K562 (cell line): ENCODE data around the gene ZNF362. TPM values are rescaled to one million over a fixed set of nuclear protein-coding genes. Genes with fewer than 3 reads are reported as not detected.

ENCODE experiments used
- ATAC-seq: fragments of 200-7000 bp; cut with Tn5 transposase; 3 replicates; pipeline ENCODE4 v1.9.1; 2020; ENCODE audit warnings: moderate library complexity
- BruUV-seq: library from RNA; stranded (reverse); fragments of 400-500 nt; replicated peaks from 2 replicates; lab custom pipeline; 2021; lab: Mats Ljungman, UMichigan
- CTCF ChIA-PET: fragments of 300-600 bp; formaldehyde crosslinking; extraction: SDS; loops from one replicate; lab custom pipeline; 2021; ENCODE audit warnings: low intra/inter-chr PET ratio; lab: Yijun Ruan, JAX
- POLR2A ChIA-PET: fragments of 300-600, 350-650 bp; sonication (Branson Sonifier 250); formaldehyde crosslinking; extraction: SDS; loops from one replicate; lab custom pipeline; 2021; ENCODE audit warnings: antibody characterized with exemption, inconsistent platforms; lab: Yijun Ruan, JAX
- DNase-seq, 4 experiments: peaks; one replicate each; pipeline versions ENCODE4 v3.0.0 to v3.0.0-alpha.2; 2011 to 2018; ENCODE audit warnings: low spot score in 3 of 4, mixed read lengths in 3 of 4; ENCODE audit errors: extremely low read depth in 1 of 4
- FAIRE-seq: peaks from 2 replicates; lab custom pipeline; 2011; peaks lifted over from hg19 to GRCh38; lab: Jason Lieb, UNC
- H2AFZ ChIP-seq: 2 replicates; pipeline ENCODE4 v1.6.0; 2011; ENCODE audit warnings: low read depth, low read length, control low read depth, inconsistent platforms
- H3K27ac ChIP-seq: fragments of 200-600 bp; 3 replicates; pipeline ENCODE4 v1.8.0; 2011; ENCODE audit warnings: low read depth, mild to moderate bottlenecking, control low read depth, inconsistent platforms, low read length, moderate library complexity, mixed read lengths; ENCODE audit errors: extremely low read depth
- H3K27me3 ChIP-seq, 2 experiments: fragments of 300-600 bp in 1 of 2; 2 replicates in 1 of 2; 3 replicates in 1 of 2; pipeline versions ENCODE4 v1.6.0 to v1.8.0; 2011; ENCODE audit warnings: inconsistent platforms in 2 of 2, low read length in 2 of 2, mild to moderate bottlenecking in 1 of 2, mixed read lengths in 1 of 2, moderate library complexity in 1 of 2; ENCODE audit not compliant: control insufficient read depth in 2 of 2, insufficient read depth in 2 of 2
- H3K36me3 ChIP-seq: fragments of 300-600 bp; 3 replicates; pipeline ENCODE4 v1.8.0; 2011; ENCODE audit warnings: mild to moderate bottlenecking, low read length, inconsistent platforms; ENCODE audit not compliant: control insufficient read depth, insufficient read depth
- H3K4me1 ChIP-seq, 2 experiments: fragments of 200-600 bp in 1 of 2; replicated peaks in 1 of 2; 2 replicates in 1 of 2; 3 replicates in 1 of 2; pipeline versions ENCODE4 v1.5.1 to v1.8.0; 2011; ENCODE audit warnings: inconsistent platforms in 2 of 2, low read length in 2 of 2, mild to moderate bottlenecking in 1 of 2, mixed read lengths in 1 of 2, moderate library complexity in 1 of 2; ENCODE audit not compliant: control insufficient read depth in 2 of 2, insufficient read depth in 2 of 2
- H3K4me2 ChIP-seq: 2 replicates; pipeline ENCODE4 v1.6.1; 2011; ENCODE audit warnings: low read length, control low read depth, inconsistent platforms, mixed read lengths; ENCODE audit not compliant: insufficient read depth
- H3K4me3 ChIP-seq: fragments of 200-600 bp; sonication (generic), shearing (Covaris generic); 2 replicates; pipeline ENCODE4 v1.5.1; 2016; ENCODE audit warnings: control low read depth, inconsistent platforms
- H3K79me2 ChIP-seq: fragments of 200-600 bp; 3 replicates; pipeline ENCODE4 v1.8.0; 2011; ENCODE audit warnings: low read length, inconsistent platforms; ENCODE audit not compliant: control insufficient read depth, insufficient read depth
- H3K9ac ChIP-seq, 2 experiments: 2 replicates each; pipeline versions ENCODE4 v1.6.0 to v1.6.1; 2011; ENCODE audit warnings: low read depth in 2 of 2, low read length in 2 of 2, control low read depth in 1 of 2, inconsistent platforms in 1 of 2, mild to moderate bottlenecking in 1 of 2, mixed read lengths in 1 of 2; ENCODE audit not compliant: insufficient read depth in 1 of 2
- H3K9me1 ChIP-seq: one replicate; pipeline ENCODE4 v1.6.0; 2011; ENCODE audit warnings: inconsistent platforms, mild to moderate bottlenecking, low read length, moderate library complexity; ENCODE audit not compliant: control insufficient read depth, insufficient read depth
- H3K9me3 ChIP-seq: replicated peaks from 2 replicates; pipeline ENCODE4 v1.5.1; 2011; ENCODE audit warnings: low read depth, low read length, inconsistent platforms; ENCODE audit not compliant: control insufficient read depth, insufficient read depth
- H4K20me1 ChIP-seq: replicated peaks from 2 replicates; pipeline ENCODE4 v1.6.1; 2011; ENCODE audit warnings: low read length, inconsistent platforms, mixed read lengths; ENCODE audit not compliant: control insufficient read depth, insufficient read depth
- ATF7 ChIP-seq: fragments of 450-650 bp; IDR thresholded peaks from 2 replicates; pipeline ENCODE4 v1.7.1; 2014; ENCODE audit warnings: mild to moderate bottlenecking, moderate library complexity
- E2F8 ChIP-seq: fragments of 450-650 bp; IDR thresholded peaks from 2 replicates; pipeline ENCODE4 v1.7.1; 2018; ENCODE audit warnings: mild to moderate bottlenecking, low read depth; ENCODE audit not compliant: partially characterized antibody
- GTF2A2 ChIP-seq: IDR thresholded peaks from 2 replicates; pipeline ENCODE4 v1.6.1; 2016; ENCODE audit warnings: mild to moderate bottlenecking, missing genetic modification characterization, missing compliant biosample characterization
- WGBS: fragments of 100-300 bp; shearing (Covaris generic); methylation state at CpG from one replicate; pipeline ENCODE4 v1.1.6; 2016; ENCODE audit warnings: low coverage, mixed read lengths; ENCODE audit not compliant: insufficient coverage; ENCODE audit errors: missing lambda C conversion rate; 5-methylcytosine and 5-hydroxymethylcytosine counted together
- in situ Hi-C: fragments of 300-500 bp; cut with MboI; formaldehyde crosslinking; loops from 4 replicates; pipeline ENCODE4 v1.15.0; 2018; ENCODE audit warnings: inconsistent platforms, mixed read lengths
- intact Hi-C: fragments of 100-400 bp; cut with micrococcal nuclease; formaldehyde crosslinking; loops from 2 replicates; pipeline ENCODE4 v1.14.2; 2022
- polyA plus RNA-seq, 8 experiments: library from polyadenylated mRNA; depleted of rRNA in 4 of 8; stranded (reverse) in 5 of 8; unstranded in 3 of 8; fragments of >200 nt; fragmentation: Nextera tagmentation in 2 of 8; fragmentation: Illumina TruSeq in 1 of 8; extraction: Ambion mirVana in 2 of 8; extraction: Trizol in 1 of 8; gene quantifications; 2 replicates each; pipeline versions ENCODE4 v1.2.1 to v1.2.3, GENCODE V29; 2011 to 2014; ENCODE audit warnings: inconsistent platforms in 1 of 8, missing spikeins in 1 of 8
- total RNA-seq, 7 experiments: library from RNA; depleted of rRNA in 6 of 7; stranded (reverse); fragments of >200 nt in 6 of 7; fragmentation: Illumina TruSeq in 2 of 7; extraction: Trizol in 2 of 7; gene quantifications; 2 replicates each; pipeline versions ENCODE4 v1.2.1 to v1.2.3, GENCODE V29; 2011 to 2021; ENCODE audit warnings: low replicate concordance in 1 of 7

The ZNF362 gene
- total and polyA plus RNA-seq, 9 of the 15 experiments (the other 6 are each of a cell fraction or from before 2014, with no cell fraction given): 0.01 to 1.1 (median 0.35) TPM; not detected in 1

GRCh38 chr1:33211972-33212371 is 44.3 kb upstream of the ZNF362 start:
- no peak overlapping the region for H3K27ac ChIP-seq
- POLR2A ChIA-PET: no interaction called here
- no peaks in the 10 kb centered on the region for H3K4me1 ChIP-seq
- DNase-seq: no peak
- TF ChIP-seq ATF7: no peak
- TF ChIP-seq GTF2A2: no peak
- no peak for TF ChIP-seq E2F8
- no peaks in the 10 kb centered on the region for H3K9me3 ChIP-seq
- CTCF ChIA-PET: no interaction called here
- H3K79me2 ChIP-seq: no peaks in the 10 kb centered on the region
- FAIRE-seq: no peak
- H4K20me1 ChIP-seq: no peaks in the 10 kb centered on the region
- no TSS peak for BruUV-seq
- H3K9ac ChIP-seq: no peak overlapping the region
- no peaks in the 10 kb centered on the region for H3K9me1 ChIP-seq
- in situ Hi-C loops: no loop called here
- peaks cover 0 to 4% of the 10 kb centered on the region in 2 experiments; a peak in 2 of 5 replicates for H3K27me3 ChIP-seq
- WGBS: 3% methylated on average over 3 of the region's 3 CpGs
- no peak overlapping the region for H3K4me2 ChIP-seq
- no peaks in the 10 kb centered on the region for H3K36me3 ChIP-seq
- H2AFZ ChIP-seq: no peak overlapping the region
- intact Hi-C loops: loop anchor here (10.0 kb wide), 1 partner anchor 403 kb away; no protein-coding TSS in a partner anchor
- no peak for ATAC-seq
- no peak overlapping the region for H3K4me3 ChIP-seq
